UCSD-AML1 (cell line): ENCODE measurements around the gene PEX11B.
"Not testable (repeated sequence)": the region's sequence is repeated elsewhere in the genome, so short reads cannot be mapped to it uniquely, and the experiment has no call there.

ENCODE experiments used
- DNase-seq: peaks from one replicate; lab custom pipeline; 2025; ENCODE audit not compliant: unreplicated experiment; lab: John Stamatoyannopoulos, UW

PEX11B gene

GRCh38 chr1:145953861-145954260, 35.3 kb upstream of the PEX11B start:
- DNase-seq: no peak

GRCh38 chr1:145952903-145953302, 34.4 kb upstream of the PEX11B start:
- no peak for DNase-seq

GRCh38 chr1:145951526-145951925, 33.0 kb upstream of the PEX11B start:
- no peak for DNase-seq

GRCh38 chr1:145949219-145949618, 30.7 kb upstream of the PEX11B start:
- DNase-seq: no peak

GRCh38 chr1:145947551-145947950, 29.0 kb upstream of the PEX11B start:
- DNase-seq: no peak

GRCh38 chr1:145946477-145946986, 28.0 kb upstream of the PEX11B start:
- DNase-seq: no peak

- DNase-seq: no peak
Measured at GRCh38 chr1:145944532-145944931, 26.0 kb upstream of the PEX11B start.

- no peak for DNase-seq
Measured at GRCh38 chr1:145942871-145943270, 24.4 kb upstream of the PEX11B start.

- no peak for DNase-seq
Measured at GRCh38 chr1:145942405-145942804, 23.9 kb upstream of the PEX11B start.

GRCh38 chr1:145937436-145937835, 18.9 kb upstream of the PEX11B start:
- DNase-seq: no peak

- no peak for DNase-seq
Measured at GRCh38 chr1:145936247-145936646, 17.7 kb upstream of the PEX11B start.

GRCh38 chr1:145935708-145936107, 17.2 kb upstream of the PEX11B start:
- no peak for DNase-seq

GRCh38 chr1:145932522-145933009, 14.0 kb upstream of the PEX11B start:
- DNase-seq: peak; percentile 18

GRCh38 chr1:145927916-145928643, 9.6 kb upstream of the PEX11B start:
- DNase-seq: no peak

- DNase-seq: peak; percentile 93
Measured at GRCh38 chr1:145927063-145927886, 8.8 kb upstream of the PEX11B start, which contains the start of gene RBM8A. TSS of gene RBM8A (minus strand) at chr1:145927484. CDS start at chr1:145927426, 58 bp downstream.

GRCh38 chr1:145926686-145927062, 8.2 kb upstream of the PEX11B start:
- DNase-seq: no peak

- DNase-seq: no peak
Measured at GRCh38 chr1:145922266-145922665, 3.7 kb upstream of the PEX11B start.

GRCh38 chr1:145920297-145920696, 1.8 kb upstream of the PEX11B start:
- DNase-seq: not testable (repeated sequence)

- peak; percentile 35 for DNase-seq
Measured at GRCh38 chr1:145918992-145919939, 749 bp upstream of the PEX11B start.

GRCh38 chr1:145917595-145917994, 922 bp downstream of the PEX11B start:
- DNase-seq: no peak

GRCh38 chr1:145916745-145917144, 1.8 kb downstream of the PEX11B start:
- DNase-seq: no peak
